ENCODE results near the gene PARP11.

PARP11 gene

GRCh38 chr12:3791256-3791874 lies 81.8 kb downstream of the PARP11 start:
- DNase-seq (ENCODE audit: extremely low read depth, low read depth), result no peak
- TF ChIP-seq CTCF (IDR thresholded peaks at IDR 0.05; ENCODE audit: low read depth, low read length), result no peak

- TF ChIP-seq CTCF (IDR thresholded peaks at IDR 0.05; ENCODE audit: low read depth, low read length), result no peak
- DNase-seq (ENCODE audit: extremely low read depth, low read depth), result no peak
Observed at GRCh38 chr12:3790642-3791041, 82.6 kb downstream of the PARP11 start.

- DNase-seq (ENCODE audit: extremely low read depth, low read depth), result no peak
- no peak for TF ChIP-seq CTCF (IDR thresholded peaks at IDR 0.05; ENCODE audit: low read depth, low read length)
Observed at GRCh38 chr12:3789838-3790237, 83.4 kb downstream of the PARP11 start.

GRCh38 chr12:3777206-3777809 lies 95.9 kb downstream of the PARP11 start:
- DNase-seq (ENCODE audit: extremely low read depth, low read depth), result no peak

GRCh38 chr12:3775385-3776035 lies 97.7 kb downstream of the PARP11 start:
- DNase-seq (ENCODE audit: extremely low read depth, low read depth), result no peak

More at GRCh38 chr12:3777206-3777809, 95.9 kb downstream of the PARP11 start:
- peak; percentile 85 for TF ChIP-seq CTCF (IDR thresholded peaks at IDR 0.05; ENCODE audit: low read depth, low read length)

GRCh38 chr12:3772380-3772779 lies 100.8 kb downstream of the PARP11 start:
- no peak for TF ChIP-seq CTCF (IDR thresholded peaks at IDR 0.05; ENCODE audit: low read depth, low read length)
- no peak for DNase-seq (ENCODE audit: extremely low read depth, low read depth)

More at GRCh38 chr12:3775385-3776035, 97.7 kb downstream of the PARP11 start:
- no peak for TF ChIP-seq CTCF (IDR thresholded peaks at IDR 0.05; ENCODE audit: low read depth, low read length)

- TF ChIP-seq CTCF (IDR thresholded peaks at IDR 0.05; ENCODE audit: low read depth, low read length), result no peak
- DNase-seq (ENCODE audit: extremely low read depth, low read depth), result no peak
Observed at GRCh38 chr12:3771853-3772252, 101.3 kb downstream of the PARP11 start.
